Psoas muscle (tissue), 8 donors: ENCODE data around the gene STUB1. TPM values are rescaled to one million over a fixed set of nuclear protein-coding genes. Genes with fewer than 3 reads are reported as not detected.

Source experiments
- ATAC-seq, 4 donors: fragments of 200-7000 bp; cut with Tn5 transposase; one replicate each; pipeline ENCODE4 v1.9.1; 2020; ENCODE audit warnings: moderate library complexity in 3 of 4, mild to moderate bottlenecking in 2 of 4
- DNase-seq, 2 donors: peaks; one replicate each; pipeline ENCODE4 v3.0.0-alpha.2; 2020
- H3K27ac ChIP-seq: fragments of 200-600 bp; one replicate; pipeline ENCODE4 v1.8.0; 2022
- H3K27me3 ChIP-seq, 3 donors: fragments of 200-600 bp in 1 of 3; one replicate each; pipeline versions ENCODE4 v1.6.1 to v1.8.0; 2013 to 2022; ENCODE audit warnings: low read length in 2 of 3, mild to moderate bottlenecking in 2 of 3, moderate library complexity in 1 of 3; ENCODE audit not compliant: insufficient read depth in 3 of 3
- H3K36me3 ChIP-seq, 2 donors: fragments of 200-600 bp in 1 of 2; one replicate each; pipeline versions ENCODE4 v1.6.1 to v1.8.0; 2013 to 2022; ENCODE audit warnings: low read depth in 1 of 2, mild to moderate bottlenecking in 1 of 2, moderate library complexity in 1 of 2; ENCODE audit not compliant: insufficient read depth in 1 of 2
- H3K4me1 ChIP-seq: fragments of 200-600 bp; one replicate; pipeline ENCODE4 v1.8.0; 2022
- H3K4me3 ChIP-seq: fragments of 200-600 bp; one replicate; pipeline ENCODE4 v1.8.0; 2022; ENCODE audit warnings: mild to moderate bottlenecking
- H3K9me3 ChIP-seq: fragments of 200-600 bp; one replicate; pipeline ENCODE4 v1.8.0; 2022
- CTCF ChIP-seq: fragments of 200-600 bp; IDR thresholded peaks from one replicate; pipeline ENCODE4 v1.8.0; 2022; ENCODE audit warnings: antibody characterized with exemption
- WGBS, 3 donors: extraction: QIAGEN DNeasy Blood & Tissue Kit; methylation state at CpG; one replicate each; pipeline versions ENCODE4 v1.1.6 to v1.1.7; 2013; 5-methylcytosine and 5-hydroxymethylcytosine counted together
- intact Hi-C, 2 donors: fragments of 100-400 bp; cut with DNase I; formaldehyde crosslinking; loops; one replicate each; pipeline versions ENCODE4 v1.11.0 to v1.14.2; 2022
- polyA plus RNA-seq, 3 donors: library from polyadenylated mRNA; stranded (reverse); fragments of 200-250 nt; gene quantifications; one replicate each; pipeline ENCODE4 v1.2.3, GENCODE V29; 2013
- total RNA-seq, 4 donors: library from RNA; stranded (reverse); fragmentation: NEBNext Ultra II Directional in 2 of 4; extraction: Animal tissue kit (Norgen Biotek cat#: 25700) in 2 of 4; gene quantifications; one replicate each; pipeline versions ENCODE4 v1.2.1 to v1.2.4, GENCODE V29; 2021 to 2023
- donor health status: healthy with polysubstance abuse.
- donor health status: DM: no; HTN: no; CAD: no; lungs with moderate emphysema.
- donor health status: Bipolar disorder and iron deficiency.
- donor health status: healthy.
- donor health status: DM: yes; HTN: yes; CAD: no.
- donor health status: DM: no; HTN: no; CAD: no.
- donor health status: DM: no; HTN: no; CAD: no.
- donor health status: DM: yes; HTN: yes; CAD: no.

STUB1 gene
- total and polyA plus RNA-seq, 7 donors = 108 to 150 (median 127) TPM

- peaks cover 5 to 20% of the 10 kb centered on the region in 2 donors for H3K36me3 ChIP-seq
- TF ChIP-seq CTCF = no peak
- H3K9me3 ChIP-seq = no peaks in the 10 kb centered on the region
- peak; percentile 76 to 82 for DNase-seq
- intact Hi-C loops = no loop called here
- peak; percentile 26 to 36 (median 29) for ATAC-seq
- WGBS, 3 donors = 20 to 26% (median 22%) methylated on average over 44 to 52 of the region's 52 CpGs
- no peaks in the 10 kb centered on the region for H3K27me3 ChIP-seq
- H3K4me1 ChIP-seq = peaks cover 37% of the 10 kb centered on the region
- H3K4me3 ChIP-seq = peak overlapping the region; percentile 85
- peak overlapping the region; percentile 81 for H3K27ac ChIP-seq
Observed at GRCh38 chr16:678858-679813, 1.1 kb upstream of the STUB1 start.

- TF ChIP-seq CTCF = no peak
- Histone ChIP-seq H3K36me3 (peaks cover 5 to 20% of the 10 kb centered on the region in 2 donors), H3K4me1 (peaks cover 40% of the 10 kb centered on the region), H3K27me3 (no peaks in the 10 kb centered on the region), H3K9me3 (no peaks in the 10 kb centered on the region), H3K4me3 (peak overlapping the region; percentile 85), H3K27ac (peak overlapping the region; percentile 97)
- ATAC-seq (no peak), DNase-seq (no peak)
- WGBS, 3 donors = 0 to 1% (median 0%) methylated on average over 32 to 38 of the region's 38 CpGs
- intact Hi-C loops = no loop called here
Observed at GRCh38 chr16:680625-680945, 375 bp downstream of the STUB1 start.

DNA sequence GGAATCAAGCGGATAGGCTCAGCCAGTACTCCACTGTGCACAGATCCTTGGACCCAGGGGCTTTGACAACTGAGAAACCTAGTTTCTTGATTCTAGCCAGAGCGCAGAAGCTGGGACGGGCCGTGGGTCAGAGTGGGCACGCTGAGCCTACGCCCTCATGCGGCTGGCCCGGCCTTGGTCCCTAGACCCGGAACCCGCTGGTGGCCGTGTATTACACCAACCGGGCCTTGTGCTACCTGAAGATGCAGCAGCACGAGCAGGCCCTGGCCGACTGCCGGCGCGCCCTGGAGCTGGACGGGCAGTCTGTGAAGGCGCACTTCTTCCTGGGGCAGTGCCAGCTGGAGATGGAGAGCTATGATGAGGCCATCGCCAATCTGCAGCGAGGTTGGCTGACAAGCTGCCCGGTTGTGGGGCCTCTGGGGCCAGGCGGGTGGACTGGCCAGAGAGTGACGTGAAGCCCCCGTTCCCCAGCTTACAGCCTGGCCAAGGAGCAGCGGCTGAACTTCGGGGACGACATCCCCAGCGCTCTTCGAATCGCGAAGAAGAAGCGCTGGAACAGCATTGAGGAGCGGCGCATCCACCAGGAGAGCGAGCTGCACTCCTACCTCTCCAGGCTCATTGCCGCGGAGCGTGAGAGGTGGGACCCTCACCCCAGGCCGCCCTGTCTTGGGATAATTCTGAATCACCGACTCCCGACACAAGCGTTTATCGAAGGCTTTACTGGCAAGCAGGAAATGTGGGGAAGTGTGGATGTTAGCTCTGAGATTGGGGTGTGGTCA lies 946 bp downstream of the STUB1 start:
- Histone ChIP-seq H3K9me3 (no peaks in the 10 kb centered on the region), H3K27ac (peak overlapping the region; percentile 97), H3K27me3 (no peaks in the 10 kb centered on the region), H3K4me1 (peaks cover 40% of the 10 kb centered on the region), H3K4me3 (peak overlapping the region; percentile 85), H3K36me3 (peaks cover 5 to 25% of the 10 kb centered on the region in 2 donors)
- intact Hi-C loops = no loop called here
- DNase-seq (peak; percentile 68 to 89), ATAC-seq (peak in 1 of 4 donors; percentile 0)
- WGBS, 3 donors = 33 to 39% (median 36%) methylated on average over 44 of the region's 44 CpGs
- TF ChIP-seq CTCF = no peak

- peak overlapping the region; percentile 85 for H3K4me3 ChIP-seq
- no peaks in the 10 kb centered on the region for H3K9me3 ChIP-seq
- DNase-seq (no peak), ATAC-seq (no peak)
- intact Hi-C loops = no loop called here
- H3K27me3 ChIP-seq = no peaks in the 10 kb centered on the region
- TF ChIP-seq CTCF = no peak
- 61 to 72% (median 65%) methylated on average over 28 of the region's 28 CpGs for WGBS, 3 donors
- peak overlapping the region; percentile 97 for H3K27ac ChIP-seq
- H3K36me3 ChIP-seq = peaks cover 5 to 33% of the 10 kb centered on the region in 2 donors
- peaks cover 40% of the 10 kb centered on the region for H3K4me1 ChIP-seq
Observed at GRCh38 chr16:681746-682427, 1.7 kb downstream of the STUB1 start.
